Esophagus muscularis mucosa (tissue), 3 donors: ENCODE data around the gene ARHGAP15.

Experiments used
- CTCF ChIP-seq, 3 experiments: fragments of 200-600 bp in 2 of 3; fragments of 450-650 bp in 1 of 3; sonication (generic) in 2 of 3; IDR thresholded peaks; one replicate each; pipeline ENCODE4 v1.5.1; 2017 to 2019; ENCODE audit warnings: antibody characterized with exemption in 3 of 3, mild to moderate bottlenecking in 2 of 3, moderate library complexity in 1 of 3
- POLR2A ChIP-seq: fragments of 450-650 bp; IDR thresholded peaks from one replicate; pipeline ENCODE4 v1.6.1; 2017; ENCODE audit warnings: antibody characterized with exemption, moderate library complexity, mild to moderate bottlenecking, low read depth
- POLR2AphosphoS5 ChIP-seq, 2 donors: sonication (generic); formaldehyde crosslinking; IDR thresholded peaks; one replicate each; pipeline ENCODE4 v1.6.1; 2017; ENCODE audit warnings: antibody characterized with exemption in 2 of 2

- no peak for TF ChIP-seq CTCF (IDR thresholded peaks at IDR 0.05)
- no peak for TF ChIP-seq POLR2AphosphoS5 (IDR thresholded peaks at IDR 0.05)
- TF ChIP-seq POLR2A, result no peak
Measured at GRCh38 chr2:143230506-143231253, 101.5 kb downstream of the ARHGAP15 start.
